Right lobe of liver (tissue), 6 donors: ENCODE data around the gene FASLG. TPM values are rescaled to one million over a fixed set of nuclear protein-coding genes. Genes with fewer than 3 reads are reported as not detected.

Source experiments
- ATAC-seq, 4 donors: fragments of 200-7000 bp; cut with Tn5 transposase; one replicate each; pipeline ENCODE4 v1.9.1; 2020; ENCODE audit warnings: mild to moderate bottlenecking in 4 of 4, moderate library complexity in 4 of 4
- DNase-seq, 3 donors: peaks; one replicate each; pipeline ENCODE4 v3.0.0-alpha.2; 2020
- H3K27ac ChIP-seq, 3 donors: fragments of 200-600 bp; one replicate each; pipeline ENCODE4 v1.8.0; 2022
- H3K27me3 ChIP-seq, 2 donors: fragments of 200-600 bp; one replicate each; pipeline ENCODE4 v1.8.0; 2022
- H3K36me3 ChIP-seq, 4 donors: fragments of 200-600 bp; sonication (generic) in 1 of 4; one replicate each; pipeline versions ENCODE4 v1.5.1 to v1.8.0; 2017 to 2022; ENCODE audit warnings: control low read depth in 1 of 4
- H3K4me1 ChIP-seq, 4 donors: fragments of 200-600 bp; sonication (generic) in 1 of 4; one replicate each; pipeline versions ENCODE4 v1.5.1 to v1.8.0; 2017 to 2022; ENCODE audit warnings: control low read depth in 1 of 4
- H3K4me3 ChIP-seq, 3 donors: fragments of 200-600 bp; one replicate each; pipeline ENCODE4 v1.8.0; 2022
- H3K9me3 ChIP-seq, 4 donors: fragments of 200-600 bp; sonication (generic) in 1 of 4; one replicate each; pipeline versions ENCODE4 v1.5.1 to v1.8.0; 2017 to 2022; ENCODE audit warnings: control low read depth in 1 of 4
- CTCF ChIP-seq, 4 donors: fragments of 200-600 bp in 3 of 4; fragments of 450-650 bp in 1 of 4; IDR thresholded peaks; one replicate each; pipeline versions ENCODE4 v1.5.1 to v1.8.0; 2016 to 2022; ENCODE audit warnings: antibody characterized with exemption in 4 of 4, mild to moderate bottlenecking in 2 of 4
- POLR2A ChIP-seq: fragments of 450-650 bp; IDR thresholded peaks from one replicate; pipeline ENCODE4 v1.6.1; 2017; ENCODE audit warnings: antibody characterized with exemption, mild to moderate bottlenecking
- WGBS: methylation state at CpG from one replicate; pipeline ENCODE4 v1.1.6; 2018; ENCODE audit warnings: low coverage, low lambda C conversion rate; ENCODE audit not compliant: insufficient coverage; ENCODE audit errors: missing lambda C conversion rate; 5-methylcytosine and 5-hydroxymethylcytosine counted together
- intact Hi-C, 2 donors: fragments of 100-400 bp; cut with DNase I; formaldehyde crosslinking; loops; one replicate each; pipeline versions ENCODE4 v1.11.2 to v1.14.1; 2022
- total RNA-seq, 6 experiments: library from RNA; depleted of rRNA in 2 of 6; stranded (reverse); fragments of >200 nt in 2 of 6; fragmentation: NEBNext Ultra II Directional in 3 of 6; extraction: Animal tissue kit (Norgen Biotek cat#: 25700) in 3 of 6; gene quantifications; one replicate each; pipeline versions ENCODE4 v1.1.0 to v1.2.4, GENCODE V29; 2016 to 2023
- donor health status: DM: no; HTN: yes; CAD: no.
- donor health status: DM: no; HTN: no; CAD: no.
- donor health status: DM: no; HTN: no; CAD: no.
- donor health status: DM: no; HTN: yes; CAD: no.
- donor health status: DM: no; HTN: yes; CAD: no.

FASLG gene
- total RNA-seq, 6 experiments from 2014 or later, result 0.15 to 0.51 (median 0.31) TPM; not detected in 2

- 70% methylated on average over 1 of the region's 1 CpG for WGBS
These were observed 12.2 kb upstream of the FASLG start for GRCh38 chr1:172646653-172647052.

GRCh38 chr1:172647110-172647564 is 11.8 kb upstream of the FASLG start:
- intact Hi-C loops, result no loop called here
- TF ChIP-seq POLR2A (no peak), CTCF (IDR thresholded peaks at IDR 0.05) (no peak)
- peak in 1 of 4 donors; percentile 13 for ATAC-seq

More at GRCh38 chr1:172646653-172647052, 12.2 kb upstream of the FASLG start:
- no peak overlapping the region for H3K27ac ChIP-seq
- no peak for DNase-seq
- H3K4me1 ChIP-seq, result no peaks in the 10 kb centered on the region
- intact Hi-C loops, result no loop called here
- H3K9me3 ChIP-seq, result no peaks in the 10 kb centered on the region
- no peaks in the 10 kb centered on the region for H3K27me3 ChIP-seq
- H3K36me3 ChIP-seq, result no peaks in the 10 kb centered on the region
- ATAC-seq, result no peak
- TF ChIP-seq POLR2A, result no peak
- no peak for TF ChIP-seq CTCF (IDR thresholded peaks at IDR 0.05)
- no peak overlapping the region for H3K4me3 ChIP-seq

GRCh38 chr1:172647987-172648386 is 10.9 kb upstream of the FASLG start:
- no peaks in the 10 kb centered on the region for H3K27me3 ChIP-seq
- H3K27ac ChIP-seq, result no peak overlapping the region
- 92% methylated on average over 4 of the region's 4 CpGs for WGBS
- H3K9me3 ChIP-seq, result no peaks in the 10 kb centered on the region
- ATAC-seq, result no peak
- DNase-seq, result no peak
- intact Hi-C loops, result no loop called here
- TF ChIP-seq CTCF (IDR thresholded peaks at IDR 0.05), result no peak
- no peak for TF ChIP-seq POLR2A
- no peak overlapping the region for H3K4me3 ChIP-seq
- H3K36me3 ChIP-seq, result no peaks in the 10 kb centered on the region
- H3K4me1 ChIP-seq, result no peaks in the 10 kb centered on the region

More at GRCh38 chr1:172647110-172647564, 11.8 kb upstream of the FASLG start:
- H3K9me3 ChIP-seq, result no peaks in the 10 kb centered on the region
- H3K27ac ChIP-seq, result no peak overlapping the region
- 45% methylated on average over 5 of the region's 8 CpGs for WGBS
- H3K36me3 ChIP-seq, result no peaks in the 10 kb centered on the region
- no peak overlapping the region for H3K4me3 ChIP-seq
- H3K4me1 ChIP-seq, result no peaks in the 10 kb centered on the region
- H3K27me3 ChIP-seq, result no peaks in the 10 kb centered on the region
- DNase-seq, result no peak

- WGBS, result 62% methylated on average over 2 of the region's 2 CpGs
- Histone ChIP-seq H3K4me1 (no peaks in the 10 kb centered on the region), H3K36me3 (no peaks in the 10 kb centered on the region), H3K27me3 (no peaks in the 10 kb centered on the region), H3K4me3 (no peak overlapping the region), H3K27ac (no peak overlapping the region), H3K9me3 (no peaks in the 10 kb centered on the region)
- ATAC-seq (no peak), DNase-seq (no peak)
- intact Hi-C loops, result no loop called here
- TF ChIP-seq CTCF (IDR thresholded peaks at IDR 0.05) (no peak), POLR2A (no peak)
These were observed 8.3 kb upstream of the FASLG start for GRCh38 chr1:172650474-172651193.
